MM.1S (cell line): ENCODE data around the gene SVIP.

Experiments
- DNase-seq: peaks from one replicate; pipeline ENCODE4 v3.0.0-alpha.2; 2015
- H2AFZ ChIP-seq: fragments of 300-600 bp; sonication (generic); 2 replicates; pipeline ENCODE4 v1.6.0; 2016; ENCODE audit warnings: antibody characterized with exemption, low read length
- H3F3A ChIP-seq: fragments of 300-600 bp; sonication (generic); 2 replicates; pipeline ENCODE4 v1.6.1; 2016; ENCODE audit warnings: mild to moderate bottlenecking, antibody characterized with exemption, low read length, moderate library complexity, mixed read lengths; ENCODE audit not compliant: insufficient read depth
- H3K27ac ChIP-seq: fragments of 300-600 bp; sonication (generic); 2 replicates; pipeline ENCODE4 v1.5.1; 2016; ENCODE audit warnings: mild to moderate bottlenecking, low read length
- H3K27me3 ChIP-seq: fragments of 300-600 bp; sonication (generic); replicated peaks from 2 replicates; pipeline ENCODE4 v1.6.0; 2016; ENCODE audit warnings: low read length; ENCODE audit not compliant: insufficient read depth
- H3K36me3 ChIP-seq: fragments of 300-600 bp; sonication (generic); replicated peaks from 2 replicates; pipeline ENCODE4 v1.6.1; 2016; ENCODE audit warnings: mild to moderate bottlenecking, low read length, mixed read lengths; ENCODE audit not compliant: insufficient read depth
- H3K4me1 ChIP-seq: fragments of 300-600 bp; sonication (generic); 2 replicates; pipeline ENCODE4 v1.6.1; 2016; ENCODE audit warnings: low read length, mixed read lengths
- H3K4me2 ChIP-seq: fragments of 300-600 bp; sonication (generic); 2 replicates; pipeline ENCODE4 v1.6.0; 2016; ENCODE audit warnings: low read depth, low read length
- H3K4me3 ChIP-seq: fragments of 300-600 bp; sonication (generic); 2 replicates; pipeline ENCODE4 v1.5.1; 2016; ENCODE audit warnings: low read length, mixed read lengths
- H3K79me2 ChIP-seq: fragments of 300-600 bp; sonication (generic); 2 replicates; pipeline ENCODE4 v1.6.1; 2016; ENCODE audit warnings: mixed run types, low read length, mixed read lengths
- H3K9ac ChIP-seq: fragments of 300-600 bp; sonication (generic); 2 replicates; pipeline ENCODE4 v1.6.1; 2016; ENCODE audit warnings: low read length, mixed read lengths
- H3K9me2 ChIP-seq: fragments of 300-600 bp; sonication (generic); replicated peaks from 2 replicates; pipeline ENCODE4 v1.6.1; 2016; ENCODE audit warnings: mild to moderate bottlenecking, low read length, mixed read lengths; ENCODE audit not compliant: insufficient read depth
- H3K9me3 ChIP-seq: fragments of 300-600 bp; sonication (generic); replicated peaks from 2 replicates; pipeline ENCODE4 v1.6.1; 2016; ENCODE audit warnings: mild to moderate bottlenecking, low read length, mixed read lengths; ENCODE audit not compliant: insufficient read depth
- H4K20me1 ChIP-seq: fragments of 300-600 bp; sonication (generic); 2 replicates; pipeline ENCODE4 v1.6.1; 2016; ENCODE audit warnings: mild to moderate bottlenecking, low read length, moderate library complexity, mixed read lengths; ENCODE audit not compliant: insufficient read depth
- CTCF ChIP-seq: fragments of 300-600 bp; sonication (generic); IDR thresholded peaks from 2 replicates; pipeline ENCODE4 v1.5.1; 2016; ENCODE audit warnings: antibody characterized with exemption, low read length, mixed read lengths
- EZH2 ChIP-seq: fragments of 300-600 bp; sonication (generic); optimal IDR thresholded peaks from 2 replicates; pipeline ENCODE3; 2017; ENCODE audit warnings: low read depth, mild to moderate bottlenecking, antibody characterized with exemption, low read length, mixed read lengths
- EZH2phosphoT487 ChIP-seq: fragments of 300-600 bp; sonication (generic); IDR thresholded peaks from 2 replicates; pipeline ENCODE4 v1.6.1; 2018; ENCODE audit warnings: antibody characterized with exemption, low read length

The SVIP gene

GRCh38 chr11:22807391-22807790 is 22.2 kb downstream of the SVIP start:
- DNase-seq, result no peak
- Histone ChIP-seq H3K4me1 (peaks cover 38% of the 10 kb centered on the region), H4K20me1 (no peaks in the 10 kb centered on the region), H3K36me3 (no peaks in the 10 kb centered on the region; the same call in 1 of the 2 replicates), H3K9me2 (no peaks in the 10 kb centered on the region), H2AFZ (no peak overlapping the region), H3F3A (peaks cover 23% of the 10 kb centered on the region), H3K27me3 (no peaks in the 10 kb centered on the region), H3K9ac (no peak overlapping the region), H3K79me2 (peaks cover 3% of the 10 kb centered on the region; the same call in 1 of the 2 replicates), H3K4me2 (peak overlapping the region; percentile 26), H3K27ac (peak overlapping the region; percentile 62; the same call in 1 of the 2 replicates), H3K4me3 (no peak overlapping the region), H3K9me3 (no peaks in the 10 kb centered on the region)
- no peak for TF ChIP-seq CTCF

- H4K20me1 ChIP-seq, result no peaks in the 10 kb centered on the region
- TF ChIP-seq EZH2, result no peak
- no peak for TF ChIP-seq EZH2phosphoT487
- no peak for TF ChIP-seq CTCF
Observed at GRCh38 chr11:22802861-22803260, 26.7 kb downstream of the SVIP start.

GRCh38 chr11:22800482-22800881 is 29.1 kb downstream of the SVIP start:
- H3K4me3 ChIP-seq, result no peak overlapping the region

More at GRCh38 chr11:22802861-22803260, 26.7 kb downstream of the SVIP start:
- H3K4me2 ChIP-seq, result no peak overlapping the region
- no peaks in the 10 kb centered on the region for H3K27me3 ChIP-seq
- no peaks in the 10 kb centered on the region for H3K36me3 ChIP-seq
- no peak overlapping the region for H3K27ac ChIP-seq
- H3K4me1 ChIP-seq, result peaks cover 19% of the 10 kb centered on the region
- no peaks in the 10 kb centered on the region for H3K9me2 ChIP-seq
- H3F3A ChIP-seq, result peaks cover 10% of the 10 kb centered on the region; the same call in 1 of the 2 replicates
- H3K4me3 ChIP-seq, result no peak overlapping the region
- peaks cover 9% of the 10 kb centered on the region; the same call in 1 of the 2 replicates for H3K79me2 ChIP-seq
- H2AFZ ChIP-seq, result no peak overlapping the region
- no peak overlapping the region for H3K9ac ChIP-seq
- no peaks in the 10 kb centered on the region for H3K9me3 ChIP-seq
- no peak for DNase-seq

More at GRCh38 chr11:22800482-22800881, 29.1 kb downstream of the SVIP start:
- Histone ChIP-seq H2AFZ (no peak overlapping the region), H3K9me3 (no peaks in the 10 kb centered on the region), H3K27me3 (no peaks in the 10 kb centered on the region), H3K9ac (no peak overlapping the region), H4K20me1 (no peaks in the 10 kb centered on the region), H3K4me2 (no peak overlapping the region), H3K36me3 (no peaks in the 10 kb centered on the region), H3K27ac (no peak overlapping the region), H3F3A (no peaks in the 10 kb centered on the region), H3K4me1 (no peaks in the 10 kb centered on the region), H3K79me2 (0 out of 2 replicates have a peak, but pooled peaks cover 13% of the 10 kb centered on the region), H3K9me2 (no peaks in the 10 kb centered on the region)
- TF ChIP-seq EZH2phosphoT487 (no peak), CTCF (no peak), EZH2 (no peak)
- no peak for DNase-seq
